Keratinocyte (primary cell): Measurements from ENCODE around the gene ICOS. TPM values are rescaled to one million over a fixed set of nuclear protein-coding genes. Genes with fewer than 3 reads are reported as not detected.

Experiments
- DNase-seq: peaks from one replicate; pipeline ENCODE4 v3.0.0-alpha.2; 2011; ENCODE audit warnings: low read depth, missing footprints, low spot score
- FAIRE-seq: peaks from 2 replicates; lab custom pipeline; 2011; peaks lifted over from hg19 to GRCh38; lab: Jason Lieb, UNC
- H2AFZ ChIP-seq: 2 replicates; pipeline ENCODE4 v1.6.0; 2012; ENCODE audit warnings: low read length, control low read depth, inconsistent platforms; ENCODE audit not compliant: control insufficient read depth
- H3K27ac ChIP-seq: 2 replicates; pipeline ENCODE4 v1.5.1; 2011; ENCODE audit warnings: low read length; ENCODE audit not compliant: control insufficient read depth, insufficient read depth
- H3K27me3 ChIP-seq: 3 replicates; pipeline ENCODE4 v1.6.0; 2011; ENCODE audit warnings: low read length; ENCODE audit not compliant: control insufficient read depth, insufficient read depth; ENCODE audit errors: extremely low read depth
- H3K36me3 ChIP-seq, 2 experiments: 2 replicates in 1 of 2; 3 replicates in 1 of 2; pipeline ENCODE4 v1.5.1; 2011; ENCODE audit warnings: low read length in 2 of 2, mild to moderate bottlenecking in 1 of 2; ENCODE audit not compliant: control insufficient read depth in 2 of 2, insufficient read depth in 2 of 2; ENCODE audit errors: extremely low read depth in 1 of 2
- H3K4me1 ChIP-seq: 3 replicates; pipeline ENCODE4 v1.5.1; 2011; ENCODE audit warnings: low read length; ENCODE audit not compliant: control insufficient read depth, insufficient read depth; ENCODE audit errors: extremely low read depth
- H3K4me2 ChIP-seq: 3 replicates; pipeline ENCODE4 v1.6.0; 2011; ENCODE audit warnings: low read depth, low read length; ENCODE audit not compliant: control insufficient read depth, insufficient read depth; ENCODE audit errors: extremely low read depth
- H3K4me3 ChIP-seq, 3 experiments: fragments of 200-600 bp in 1 of 3; sonication (generic) in 1 of 3; 2 replicates in 2 of 3; 3 replicates in 1 of 3; pipeline ENCODE4 v1.5.1; 2011 to 2016; ENCODE audit warnings: low read length in 3 of 3, mild to moderate bottlenecking in 3 of 3, control low read depth in 2 of 3, inconsistent platforms in 1 of 3, low read depth in 1 of 3, mixed read lengths in 1 of 3, mixed run types in 1 of 3, moderate library complexity in 1 of 3; ENCODE audit not compliant: control insufficient read depth in 2 of 3, insufficient read depth in 2 of 3; ENCODE audit errors: extremely low read depth in 1 of 3
- H3K79me2 ChIP-seq: 2 replicates; pipeline ENCODE4 v1.6.0; 2012; ENCODE audit warnings: low read length; ENCODE audit not compliant: control insufficient read depth, insufficient read depth
- H3K9ac ChIP-seq: 3 replicates; pipeline ENCODE4 v1.6.0; 2011; ENCODE audit warnings: low read length; ENCODE audit not compliant: control insufficient read depth, insufficient read depth; ENCODE audit errors: extremely low read depth
- H3K9me1 ChIP-seq: 3 replicates; pipeline ENCODE4 v1.6.0; 2011; ENCODE audit warnings: low read length; ENCODE audit not compliant: control insufficient read depth, insufficient read depth; ENCODE audit errors: extremely low read depth
- H3K9me3 ChIP-seq: 2 replicates; pipeline ENCODE4 v1.5.1; 2012; ENCODE audit warnings: low read depth, low read length; ENCODE audit not compliant: control insufficient read depth
- H4K20me1 ChIP-seq: 3 replicates; pipeline ENCODE4 v1.6.0; 2011; ENCODE audit warnings: low read length; ENCODE audit not compliant: control insufficient read depth, insufficient read depth; ENCODE audit errors: extremely low read depth
- EZH2 ChIP-seq: IDR thresholded peaks from one replicate; pipeline ENCODE4 v1.6.1; 2012; ENCODE audit warnings: inconsistent platforms, mild to moderate bottlenecking, low read length, moderate library complexity
- dilution Hi-C: fragments of 300-500 bp; cut with MboI; formaldehyde crosslinking; loops from one replicate; pipeline ENCODE4 v1.7.0; 2020; ENCODE audit warnings: low sequenced_read_pairs; ENCODE audit not compliant: extremely low pct_ligation_motif_present
- polyA plus RNA-seq, 5 experiments: library from polyadenylated mRNA; depleted of rRNA in 3 of 5; stranded (reverse) in 3 of 5; stranded (forward) in 1 of 5; unstranded in 1 of 5; fragments of >200 nt; gene quantifications; 1 replicate in 1 of 5; 2 replicates in 3 of 5; 3 replicates in 1 of 5; pipeline versions ENCODE4 v1.2.1 to v1.2.3, GENCODE V29; 2011 to 2012; ENCODE audit warnings: missing spikeins in 2 of 5, low read depth in 1 of 5, low replicate concordance in 1 of 5
- TF ChIP-seq, protein P1 (sequence below), 3 experiments: IDR thresholded peaks in 1 of 3; conservative IDR thresholded peaks in 1 of 3; optimal IDR thresholded peaks in 1 of 3; 2 replicates in 2 of 3; 3 replicates in 1 of 3; pipeline versions ENCODE3 to v1.5.1; 2011; ENCODE audit warnings: low read length in 3 of 3, mild to moderate bottlenecking in 3 of 3, moderate library complexity in 2 of 3, control low read depth in 1 of 3, inconsistent platforms in 1 of 3; ENCODE audit not compliant: insufficient read depth in 2 of 3; ENCODE audit errors: extremely low read depth in 1 of 3

The ICOS gene
- polyA plus RNA-seq, 1 donor (not counting 4 experiments of a cell fraction or from before 2014, with no cell fraction given): not detected

DNA sequence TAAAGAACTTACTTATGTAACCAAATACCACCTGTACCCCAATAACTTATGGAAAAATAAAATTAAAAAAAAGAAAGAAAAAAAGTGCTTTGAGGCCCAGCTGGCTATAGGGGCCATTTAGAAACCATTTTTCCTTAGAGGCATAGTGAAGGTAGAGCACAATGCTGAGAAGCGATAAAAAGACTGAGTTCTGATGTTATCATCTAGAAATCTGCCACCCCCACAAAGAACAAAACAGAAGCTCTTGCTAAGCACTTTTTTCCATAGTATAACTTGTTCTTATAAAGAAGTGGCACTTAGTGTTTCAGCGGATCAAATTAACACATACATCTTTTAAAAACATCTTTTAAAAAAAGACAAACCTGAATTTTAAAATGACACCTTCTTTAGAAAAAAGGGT lies 51.4 kb downstream of the ICOS start:
- dilution Hi-C loops: no loop called here

DNA sequence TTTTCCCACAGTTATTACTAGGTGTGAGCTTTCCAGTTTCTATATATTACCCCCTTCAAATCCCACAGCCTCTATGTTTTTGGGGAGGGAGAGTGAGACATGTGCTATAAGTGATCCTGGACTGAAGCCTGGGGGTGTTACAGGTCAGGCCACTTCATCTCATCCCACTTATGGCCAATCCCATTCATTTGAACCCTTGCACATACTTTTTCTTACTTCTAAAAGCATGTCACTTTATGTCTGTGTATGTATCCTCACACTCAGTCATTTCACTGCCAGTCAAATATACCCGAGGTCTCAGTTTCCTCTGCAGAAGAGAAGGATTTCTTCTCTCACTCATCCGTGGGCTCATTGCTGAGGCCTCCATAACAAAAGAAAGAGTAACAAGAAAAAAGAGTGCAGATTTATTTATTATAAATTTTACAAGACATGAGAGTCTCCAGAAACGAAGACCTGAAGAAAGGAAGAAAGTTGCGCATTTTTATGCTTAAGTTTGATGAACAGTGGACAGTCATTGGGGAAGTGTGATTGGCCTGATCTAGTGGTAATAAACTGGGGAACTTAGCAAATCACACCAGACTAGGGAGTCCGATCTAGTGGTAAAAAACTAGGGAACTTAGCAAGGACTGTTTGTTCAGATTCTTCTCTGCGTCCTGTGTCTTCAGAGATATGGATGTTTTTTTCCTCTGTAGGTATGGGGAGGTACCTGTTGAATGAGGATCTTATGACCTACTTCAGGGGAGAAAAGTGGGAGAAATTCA lies 52.1 kb downstream of the ICOS start:
- Histone ChIP-seq H3K79me2 (no peaks in the 10 kb centered on the region), H3K9me1 (no peaks in the 10 kb centered on the region), H3K4me2 (no peak overlapping the region), H3K27me3 (no peaks in the 10 kb centered on the region), H3K9ac (no peak overlapping the region), H3K9me3 (no peaks in the 10 kb centered on the region), H3K36me3 (no peaks in the 10 kb centered on the region), H3K4me3 (no peak overlapping the region), H3K4me1 (no peaks in the 10 kb centered on the region), H3K27ac (no peak overlapping the region), H4K20me1 (no peaks in the 10 kb centered on the region), H2AFZ (no peak overlapping the region)
- DNase-seq (no peak), FAIRE-seq (no peak)
- dilution Hi-C loops: no loop called here
- TF ChIP-seq EZH2: no peak
- TF ChIP-seq, protein P1, sequence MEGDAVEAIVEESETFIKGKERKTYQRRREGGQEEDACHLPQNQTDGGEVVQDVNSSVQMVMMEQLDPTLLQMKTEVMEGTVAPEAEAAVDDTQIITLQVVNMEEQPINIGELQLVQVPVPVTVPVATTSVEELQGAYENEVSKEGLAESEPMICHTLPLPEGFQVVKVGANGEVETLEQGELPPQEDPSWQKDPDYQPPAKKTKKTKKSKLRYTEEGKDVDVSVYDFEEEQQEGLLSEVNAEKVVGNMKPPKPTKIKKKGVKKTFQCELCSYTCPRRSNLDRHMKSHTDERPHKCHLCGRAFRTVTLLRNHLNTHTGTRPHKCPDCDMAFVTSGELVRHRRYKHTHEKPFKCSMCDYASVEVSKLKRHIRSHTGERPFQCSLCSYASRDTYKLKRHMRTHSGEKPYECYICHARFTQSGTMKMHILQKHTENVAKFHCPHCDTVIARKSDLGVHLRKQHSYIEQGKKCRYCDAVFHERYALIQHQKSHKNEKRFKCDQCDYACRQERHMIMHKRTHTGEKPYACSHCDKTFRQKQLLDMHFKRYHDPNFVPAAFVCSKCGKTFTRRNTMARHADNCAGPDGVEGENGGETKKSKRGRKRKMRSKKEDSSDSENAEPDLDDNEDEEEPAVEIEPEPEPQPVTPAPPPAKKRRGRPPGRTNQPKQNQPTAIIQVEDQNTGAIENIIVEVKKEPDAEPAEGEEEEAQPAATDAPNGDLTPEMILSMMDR (optimal IDR thresholded peaks at IDR 0.05 in 1 of 3, IDR thresholded peaks at IDR 0.05 in 1 of 3, conservative IDR thresholded peaks at IDR 0.05 in 1 of 3; ENCODE audit: extremely low read depth in 1 of 3, insufficient read depth in 2 of 3, low read length in 3 of 3): no peak

More for the DNA sequence above, 51.4 kb downstream of the ICOS start:
- Histone ChIP-seq H3K4me1 (no peaks in the 10 kb centered on the region), H3K9ac (no peak overlapping the region), H3K9me1 (no peaks in the 10 kb centered on the region), H3K79me2 (no peaks in the 10 kb centered on the region), H3K9me3 (no peaks in the 10 kb centered on the region), H3K27ac (no peak overlapping the region), H3K4me3 (no peak overlapping the region), H2AFZ (no peak overlapping the region), H3K36me3 (no peaks in the 10 kb centered on the region), H4K20me1 (no peaks in the 10 kb centered on the region), H3K4me2 (no peak overlapping the region), H3K27me3 (no peaks in the 10 kb centered on the region)
- no peak for FAIRE-seq
- DNase-seq: no peak
- TF ChIP-seq, protein P1 (optimal IDR thresholded peaks at IDR 0.05 in 1 of 3, IDR thresholded peaks at IDR 0.05 in 1 of 3, conservative IDR thresholded peaks at IDR 0.05 in 1 of 3; ENCODE audit: extremely low read depth in 1 of 3, insufficient read depth in 2 of 3, low read length in 3 of 3): no peak
- TF ChIP-seq EZH2: no peak
